OCI-LY7 (cell line): ENCODE measurements around the gene CFLAR. TPM values are rescaled to one million over a fixed set of nuclear protein-coding genes. Genes with fewer than 3 reads are reported as not detected.
A peak's percentile ranks its signal among the peaks of the same experiment; 100 is the strongest.

Source experiments
- BruUV-seq: library from RNA; stranded (reverse); fragments of 400-500 nt; replicated peaks from 2 replicates; lab custom pipeline; 2021; lab: Mats Ljungman, UMichigan
- CTCF ChIA-PET: fragments of 300-600 bp; sonication (Branson Sonifier 250); formaldehyde crosslinking; loops from one replicate; lab custom pipeline; 2022; ENCODE audit warnings: antibody characterized with exemption; ENCODE audit not compliant: unreplicated experiment; lab: Charles Lee
- POLR2A ChIA-PET: fragments of 300-600 bp; sonication (Branson Sonifier 250); formaldehyde crosslinking; loops from one replicate; lab custom pipeline; 2022; ENCODE audit warnings: antibody characterized with exemption; lab: Charles Lee
- DNase-seq: peaks from one replicate; pipeline ENCODE4 v3.0.0-alpha.2; 2015; ENCODE audit warnings: low spot score
- H2AFZ ChIP-seq: fragments of 200-600 bp; sonication (generic), shearing (Covaris generic); 2 replicates; pipeline ENCODE4 v1.6.1; 2014; ENCODE audit warnings: mild to moderate bottlenecking, antibody characterized with exemption, low read length, moderate library complexity
- H3K27ac ChIP-seq: fragments of 200-600 bp; sonication (generic); 2 replicates; pipeline ENCODE4 v1.5.1; 2014; ENCODE audit warnings: mixed run types, low read depth, mild to moderate bottlenecking, moderate library complexity, low read length, inconsistent platforms; ENCODE audit not compliant: poor library complexity, severe bottlenecking
- H3K36me3 ChIP-seq: fragments of 200-600 bp; sonication (generic); 2 replicates; pipeline ENCODE4 v1.6.1; 2014; ENCODE audit warnings: mild to moderate bottlenecking, antibody characterized with exemption, low read length, moderate library complexity, mixed read lengths; ENCODE audit not compliant: insufficient read depth
- H3K4me1 ChIP-seq: fragments of 200-600 bp; sonication (generic); 2 replicates; pipeline ENCODE4 v1.5.1; 2014; ENCODE audit warnings: mild to moderate bottlenecking, low read length; ENCODE audit not compliant: insufficient read depth, poor library complexity, severe bottlenecking
- H3K4me2 ChIP-seq: fragments of 200-600 bp; sonication (generic); 2 replicates; pipeline ENCODE4 v1.6.1; 2014; ENCODE audit warnings: mild to moderate bottlenecking, low read length
- H3K4me3 ChIP-seq: fragments of 200-600 bp; sonication (generic); 2 replicates; pipeline ENCODE4 v1.5.1; 2014; ENCODE audit warnings: mild to moderate bottlenecking, low read depth, low read length; ENCODE audit not compliant: poor library complexity, severe bottlenecking
- H3K79me2 ChIP-seq: fragments of 200-600 bp; sonication (generic); 2 replicates; pipeline ENCODE4 v1.6.1; 2016; ENCODE audit warnings: low read depth, mild to moderate bottlenecking, low read length, moderate library complexity, mixed read lengths; ENCODE audit not compliant: insufficient read depth
- H3K9me2 ChIP-seq: fragments of 200-600 bp; sonication (generic); 2 replicates; pipeline ENCODE4 v1.6.1; 2016; ENCODE audit warnings: mild to moderate bottlenecking, low read length, mixed read lengths; ENCODE audit not compliant: insufficient read depth
- H3K9me3 ChIP-seq: fragments of 200-600 bp; sonication (generic); 2 replicates; pipeline ENCODE4 v1.6.1; 2014; ENCODE audit warnings: mild to moderate bottlenecking, mixed run types, low read length, mixed read lengths
- H4K20me1 ChIP-seq: fragments of 200-600 bp; sonication (generic); 2 replicates; pipeline ENCODE4 v1.6.1; 2014; ENCODE audit warnings: mild to moderate bottlenecking, antibody characterized with exemption, low read length, moderate library complexity, mixed read lengths; ENCODE audit not compliant: insufficient read depth
- CTCF ChIP-seq: fragments of 200-600 bp; sonication (generic); conservative IDR thresholded peaks from 2 replicates; pipeline ENCODE4 v1.5.1; 2014; ENCODE audit warnings: mild to moderate bottlenecking, antibody characterized with exemption, low read length, moderate library complexity, mixed read lengths
- EZH2phosphoT487 ChIP-seq: fragments of 200-600 bp; sonication (generic); IDR thresholded peaks from 2 replicates; pipeline ENCODE4 v1.6.1; 2018; ENCODE audit warnings: low read depth, borderline replicate concordance, mild to moderate bottlenecking, mixed run types, antibody characterized with exemption, low read length, moderate library complexity, mixed read lengths
- intact Hi-C: fragments of 100-400 bp; cut with micrococcal nuclease; formaldehyde crosslinking; loops from one replicate; pipeline ENCODE4 v1.10.0; 2022; ENCODE audit not compliant: unreplicated experiment
- total RNA-seq, 2 experiments: library from RNA; depleted of rRNA in 1 of 2; stranded (reverse); fragments of >200 nt in 1 of 2; shearing (Covaris generic) in 1 of 2; gene quantifications; 2 replicates each; pipeline ENCODE4 v1.2.3, GENCODE V29; 2014 to 2022

The CFLAR gene
- total RNA-seq, 2 experiments from 2014 or later, result 42.8 to 82.5 TPM

- H3K27ac ChIP-seq, result no peak overlapping the region
- ChIA-PET CTCF (interaction anchor here (1.5 kb wide), 1 partner anchor 15 kb away, joined by 4 read pairs; no protein-coding TSS in a partner anchor), POLR2A (interaction anchor here (0.5 to 1.5 kb wide), 8 partner anchors 13 to 1154 kb away, joined by 3 to 8 read pairs (median 4); no protein-coding TSS in a partner anchor)
- H4K20me1 ChIP-seq, result no peaks in the 10 kb centered on the region
- H3K79me2 ChIP-seq, result peaks cover 23% of the 10 kb centered on the region
- TF ChIP-seq CTCF, result no peak
- no peak for TF ChIP-seq EZH2phosphoT487
- H3K4me2 ChIP-seq, result no peak overlapping the region
- peaks cover 49% of the 10 kb centered on the region for H3K4me1 ChIP-seq
- DNase-seq, result peak; percentile 28
- H3K9me2 ChIP-seq, result no peaks in the 10 kb centered on the region
- H3K9me3 ChIP-seq, result no peaks in the 10 kb centered on the region
- no peak overlapping the region for H2AFZ ChIP-seq
- peaks cover 55% of the 10 kb centered on the region for H3K36me3 ChIP-seq
- no TSS peak for BruUV-seq
- intact Hi-C loops, result no loop called here
- no peak overlapping the region for H3K4me3 ChIP-seq
Observed at GRCh38 chr2:201132518-201132917, 16.6 kb downstream of the CFLAR start.

- Histone ChIP-seq H3K4me1 (peaks cover 25% of the 10 kb centered on the region), H3K79me2 (no peaks in the 10 kb centered on the region; the same call in 1 of the 2 replicates), H2AFZ (no peak overlapping the region), H3K4me3 (no peak overlapping the region), H4K20me1 (no peaks in the 10 kb centered on the region), H3K9me3 (no peaks in the 10 kb centered on the region), H3K36me3 (peaks cover 67% of the 10 kb centered on the region), H3K27ac (no peak overlapping the region), H3K4me2 (no peak overlapping the region), H3K9me2 (no peaks in the 10 kb centered on the region)
- no TSS peak for BruUV-seq
- intact Hi-C loops, result no loop called here
- CTCF ChIA-PET, result no interaction called here
- DNase-seq, result no peak
- POLR2A ChIA-PET, result interaction anchor here (0.7 to 1.8 kb wide), 4 partner anchors 9 to 24 kb away, joined by 3 to 7 read pairs (median 6); no protein-coding TSS in a partner anchor
- TF ChIP-seq CTCF (no peak), EZH2phosphoT487 (no peak)
Observed at GRCh38 chr2:201135386-201135785, 19.4 kb downstream of the CFLAR start.

GRCh38 chr2:201136889-201137321 lies 20.9 kb downstream of the CFLAR start:
- peaks cover 9% of the 10 kb centered on the region for H3K4me1 ChIP-seq
- no TSS peak for BruUV-seq
- no peak overlapping the region for H3K4me3 ChIP-seq
- CTCF ChIA-PET, result interaction anchor here (0.6 to 0.8 kb wide), 2 partner anchors 174 to 177 kb away, joined by 3 read pairs; no protein-coding TSS in a partner anchor
- no peak for DNase-seq
- POLR2A ChIA-PET, result interaction anchor here (1.8 kb wide), 1 partner anchor 8 kb away, joined by 7 read pairs; no protein-coding TSS in a partner anchor
- H3K4me2 ChIP-seq, result no peak overlapping the region
- H4K20me1 ChIP-seq, result no peaks in the 10 kb centered on the region
- intact Hi-C loops, result no loop called here
- H2AFZ ChIP-seq, result no peak overlapping the region
- no peaks in the 10 kb centered on the region for H3K9me2 ChIP-seq
- no peak overlapping the region for H3K27ac ChIP-seq
- H3K36me3 ChIP-seq, result peaks cover 58% of the 10 kb centered on the region
- H3K9me3 ChIP-seq, result no peaks in the 10 kb centered on the region
- no peak for TF ChIP-seq CTCF
- no peak for TF ChIP-seq EZH2phosphoT487
- H3K79me2 ChIP-seq, result no peaks in the 10 kb centered on the region; the same call in 1 of the 2 replicates
